HUES48 (cell line): ENCODE measurements around the gene IRAK1.
A peak's percentile ranks its signal among the peaks of the same experiment; 100 is the strongest.

ENCODE experiments used
- H3K27ac ChIP-seq: one replicate; pipeline ENCODE4 v1.7.0; 2013; ENCODE audit warnings: low read depth, low read length, inconsistent platforms
- H3K27me3 ChIP-seq: 2 replicates; pipeline ENCODE4 v1.6.1; 2013; ENCODE audit warnings: mild to moderate bottlenecking, low read length; ENCODE audit not compliant: control insufficient read depth, insufficient read depth
- H3K36me3 ChIP-seq: 2 replicates; pipeline ENCODE4 v1.6.1; 2013; ENCODE audit warnings: low read length; ENCODE audit not compliant: control insufficient read depth, insufficient read depth
- H3K4me1 ChIP-seq: 2 replicates; pipeline ENCODE4 v1.6.1; 2013; ENCODE audit warnings: mild to moderate bottlenecking, low read length; ENCODE audit not compliant: control insufficient read depth, insufficient read depth
- H3K4me3 ChIP-seq: 2 replicates; pipeline ENCODE4 v1.5.1; 2013; ENCODE audit warnings: mild to moderate bottlenecking, low read depth, low read length
- H3K9ac ChIP-seq: 2 replicates; pipeline ENCODE4 v1.6.1; 2013; ENCODE audit warnings: mild to moderate bottlenecking, low read depth, low read length, moderate library complexity
- H3K9me3 ChIP-seq: 2 replicates; pipeline ENCODE4 v1.6.1; 2013; ENCODE audit warnings: low read length; ENCODE audit not compliant: control insufficient read depth, insufficient read depth

Gene IRAK1

DNA sequence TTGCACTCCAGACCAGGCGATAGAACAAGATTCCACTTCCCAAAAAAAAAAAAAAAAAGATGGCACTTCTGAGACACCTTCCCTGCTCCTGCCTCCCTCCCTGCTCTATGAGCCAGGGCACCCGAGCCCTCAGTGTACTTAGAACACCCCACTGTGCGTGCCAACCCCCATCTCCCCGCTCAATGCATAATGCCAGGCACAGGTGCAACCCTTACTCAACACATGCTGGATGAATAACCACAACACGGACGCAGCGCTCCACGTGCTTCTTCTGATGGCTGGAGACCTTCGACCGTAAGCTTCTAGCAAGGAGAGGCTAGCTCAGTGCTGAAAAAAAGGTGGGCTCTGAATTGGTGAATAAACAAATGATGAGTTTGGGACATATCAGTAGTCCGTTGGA, 19.9 kb upstream of the IRAK1 start:
- Histone ChIP-seq H3K9me3 (peaks cover 28% of the 10 kb centered on the region), H3K4me3 (no peak overlapping the region), H3K27ac (no peak overlapping the region), H3K27me3 (no peaks in the 10 kb centered on the region), H3K36me3 (peaks cover 3% of the 10 kb centered on the region; the same call in 1 of the 2 replicates), H3K4me1 (peaks cover 9% of the 10 kb centered on the region; the same call in 1 of the 2 replicates), H3K9ac (no peak overlapping the region)

GRCh38 chrX:154038656-154039055, 19.0 kb upstream of the IRAK1 start:
- Histone ChIP-seq H3K9ac (no peak overlapping the region), H3K36me3 (peaks cover 3% of the 10 kb centered on the region; the same call in 1 of the 2 replicates), H3K27me3 (no peaks in the 10 kb centered on the region), H3K27ac (no peak overlapping the region), H3K4me1 (peaks cover 9% of the 10 kb centered on the region; the same call in 1 of the 2 replicates), H3K4me3 (no peak overlapping the region), H3K9me3 (peaks cover 28% of the 10 kb centered on the region)

DNA sequence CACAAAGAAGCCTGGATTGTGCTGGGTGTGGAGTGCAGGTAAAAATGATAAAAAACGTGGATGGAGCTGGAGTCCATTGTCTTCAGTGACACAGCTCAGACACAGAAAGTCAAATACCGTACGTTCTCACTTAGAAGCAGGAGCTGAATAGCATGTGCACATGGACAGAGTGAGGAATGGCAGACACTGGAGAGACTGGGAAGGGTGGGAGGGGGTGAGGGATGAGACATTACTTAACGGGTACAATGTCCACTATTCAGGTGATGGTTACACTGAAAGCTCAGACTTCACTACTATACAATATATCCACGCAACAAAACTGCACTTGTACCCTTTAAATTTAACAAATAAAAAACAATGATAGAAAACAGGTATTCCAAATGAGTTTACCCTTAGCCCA, 18.1 kb upstream of the IRAK1 start:
- H3K9me3 ChIP-seq, result peaks cover 28% of the 10 kb centered on the region
- H3K27ac ChIP-seq, result no peak overlapping the region
- no peak overlapping the region for H3K9ac ChIP-seq
- H3K4me3 ChIP-seq, result no peak overlapping the region
- H3K4me1 ChIP-seq, result peaks cover 13% of the 10 kb centered on the region
- peaks cover 3% of the 10 kb centered on the region; the same call in 1 of the 2 replicates for H3K36me3 ChIP-seq
- no peaks in the 10 kb centered on the region for H3K27me3 ChIP-seq

DNA sequence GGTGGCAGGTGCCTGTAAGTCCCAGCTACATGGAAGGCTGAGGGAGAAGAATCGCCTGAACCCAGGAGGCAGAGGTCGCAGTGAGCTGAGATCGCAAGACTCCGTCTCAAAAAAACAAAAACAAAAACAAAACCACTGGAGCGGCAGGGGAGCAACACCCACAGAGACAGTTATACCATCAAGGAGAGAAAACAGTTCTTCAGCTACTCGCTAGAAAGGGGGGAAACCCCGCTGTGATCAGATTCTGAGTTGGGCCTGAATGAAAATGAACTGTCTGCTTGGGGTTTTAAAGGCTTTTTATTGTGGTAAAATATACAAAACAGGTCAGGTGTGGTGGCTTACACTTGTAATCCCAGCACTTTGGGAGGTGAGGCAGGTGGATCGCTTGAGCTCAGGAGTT, 16.8 kb upstream of the IRAK1 start:
- Histone ChIP-seq H3K9ac (no peak overlapping the region), H3K27ac (peak overlapping the region; percentile 33), H3K36me3 (peaks cover 10% of the 10 kb centered on the region), H3K4me1 (peaks cover 10% of the 10 kb centered on the region), H3K27me3 (no peaks in the 10 kb centered on the region), H3K4me3 (no peak overlapping the region), H3K9me3 (peaks cover 28% of the 10 kb centered on the region)

DNA sequence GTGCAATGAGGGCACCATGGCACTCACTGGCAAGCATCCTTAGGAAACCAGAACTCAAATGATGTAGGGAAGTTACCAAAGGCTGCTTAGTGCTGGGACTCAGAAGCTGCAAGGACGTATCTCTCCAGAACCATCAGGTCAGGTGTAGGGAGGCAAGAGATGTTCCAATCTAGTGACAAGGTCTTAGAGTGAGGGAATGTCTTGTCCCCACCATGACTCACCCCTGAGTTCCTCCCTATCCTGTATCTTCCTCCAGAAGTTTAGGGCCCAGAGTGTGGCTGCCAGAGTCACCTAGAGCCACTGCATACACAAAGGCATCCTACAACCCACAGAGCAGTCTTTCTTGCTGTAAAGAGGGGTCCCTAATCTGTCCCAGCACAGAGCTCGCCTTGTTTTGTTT, 14.1 kb upstream of the IRAK1 start:
- H3K36me3 ChIP-seq, result peaks cover 17% of the 10 kb centered on the region
- H3K27ac ChIP-seq, result no peak overlapping the region
- peaks cover 13% of the 10 kb centered on the region for H3K9me3 ChIP-seq
- H3K27me3 ChIP-seq, result no peaks in the 10 kb centered on the region
- H3K4me3 ChIP-seq, result no peak overlapping the region
- no peak overlapping the region for H3K9ac ChIP-seq
- peaks cover 7% of the 10 kb centered on the region for H3K4me1 ChIP-seq

DNA sequence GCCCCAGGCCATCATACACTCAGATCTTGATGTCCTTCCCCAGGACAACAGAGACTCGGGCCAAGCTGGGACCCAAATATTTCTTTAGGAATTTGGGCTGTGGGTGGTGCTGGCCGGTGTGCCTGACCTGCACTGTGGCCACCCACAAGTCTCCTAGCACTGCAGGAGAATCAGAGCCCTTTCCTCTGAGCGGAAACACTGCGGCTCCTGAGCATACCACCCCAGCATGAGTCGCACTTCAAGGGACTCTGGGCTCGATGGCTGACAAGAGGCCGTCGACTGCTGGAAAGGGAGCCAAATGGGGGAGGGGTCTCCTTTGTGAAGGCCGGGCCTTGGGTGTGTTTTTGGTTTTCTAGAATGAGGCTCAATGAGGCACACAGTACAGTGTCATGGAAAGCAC, 13.0 kb upstream of the IRAK1 start:
- Histone ChIP-seq H3K9ac (no peak overlapping the region), H3K36me3 (peaks cover 17% of the 10 kb centered on the region)

GRCh38 chrX:154032160-154032559, 12.5 kb upstream of the IRAK1 start:
- H3K27ac ChIP-seq, result no peak overlapping the region
- peaks cover 17% of the 10 kb centered on the region for H3K36me3 ChIP-seq
- H3K27me3 ChIP-seq, result no peaks in the 10 kb centered on the region
- peaks cover 2% of the 10 kb centered on the region; the same call in 1 of the 2 replicates for H3K9me3 ChIP-seq
- no peak overlapping the region for H3K4me3 ChIP-seq
- H3K4me1 ChIP-seq, result peaks cover 7% of the 10 kb centered on the region
- H3K9ac ChIP-seq, result no peak overlapping the region

More for the DNA sequence above, 13.0 kb upstream of the IRAK1 start:
- Histone ChIP-seq H3K4me3 (no peak overlapping the region), H3K9me3 (peaks cover 4% of the 10 kb centered on the region; the same call in 1 of the 2 replicates), H3K27me3 (no peaks in the 10 kb centered on the region), H3K4me1 (peaks cover 7% of the 10 kb centered on the region), H3K27ac (peak overlapping the region; percentile 47)

DNA sequence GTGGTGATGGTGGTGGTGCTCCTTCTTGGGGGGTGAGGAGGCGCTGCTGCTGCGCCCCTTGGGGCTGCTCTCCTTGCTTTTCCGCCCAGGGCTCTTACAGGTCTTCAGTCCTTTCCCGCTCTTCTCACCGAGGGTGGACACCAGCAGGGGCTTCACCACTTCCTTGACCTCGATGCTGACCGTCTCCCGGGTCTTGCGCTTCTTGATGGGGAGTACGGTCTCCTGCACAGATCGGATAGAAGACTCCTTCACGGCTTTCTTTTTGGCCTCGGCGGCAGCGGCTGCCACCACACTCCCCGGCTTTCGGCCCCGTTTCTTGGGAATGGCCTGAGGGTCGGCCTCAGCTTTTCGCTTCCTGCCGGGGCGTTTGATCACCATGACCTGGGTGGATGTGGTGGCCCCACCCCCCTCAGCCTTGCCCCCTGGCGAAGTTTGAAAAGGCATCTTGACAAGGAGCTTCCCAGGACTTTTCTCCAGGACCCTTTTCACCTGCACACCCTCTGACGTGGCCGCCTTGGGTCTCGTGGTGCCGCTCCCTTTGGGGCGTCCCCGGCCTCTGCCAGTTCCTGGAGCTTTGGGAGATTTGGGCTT, 11.1 kb upstream of the IRAK1 start:
- H3K27me3 ChIP-seq, result no peaks in the 10 kb centered on the region

GRCh38 chrX:154030266-154030665, 10.6 kb upstream of the IRAK1 start:
- Histone ChIP-seq H3K27ac (no peak overlapping the region), H3K4me1 (peaks cover 4% of the 10 kb centered on the region; the same call in 1 of the 2 replicates), H3K9ac (no peak overlapping the region), H3K27me3 (no peaks in the 10 kb centered on the region), H3K4me3 (no peak overlapping the region), H3K36me3 (peaks cover 17% of the 10 kb centered on the region), H3K9me3 (peaks cover 2% of the 10 kb centered on the region; the same call in 1 of the 2 replicates)

More for the DNA sequence above, 11.1 kb upstream of the IRAK1 start:
- Histone ChIP-seq H3K36me3 (peaks cover 17% of the 10 kb centered on the region), H3K9me3 (peaks cover 2% of the 10 kb centered on the region; the same call in 1 of the 2 replicates), H3K27ac (no peak overlapping the region), H3K4me3 (no peak overlapping the region), H3K4me1 (peaks cover 4% of the 10 kb centered on the region; the same call in 1 of the 2 replicates), H3K9ac (no peak overlapping the region)

DNA sequence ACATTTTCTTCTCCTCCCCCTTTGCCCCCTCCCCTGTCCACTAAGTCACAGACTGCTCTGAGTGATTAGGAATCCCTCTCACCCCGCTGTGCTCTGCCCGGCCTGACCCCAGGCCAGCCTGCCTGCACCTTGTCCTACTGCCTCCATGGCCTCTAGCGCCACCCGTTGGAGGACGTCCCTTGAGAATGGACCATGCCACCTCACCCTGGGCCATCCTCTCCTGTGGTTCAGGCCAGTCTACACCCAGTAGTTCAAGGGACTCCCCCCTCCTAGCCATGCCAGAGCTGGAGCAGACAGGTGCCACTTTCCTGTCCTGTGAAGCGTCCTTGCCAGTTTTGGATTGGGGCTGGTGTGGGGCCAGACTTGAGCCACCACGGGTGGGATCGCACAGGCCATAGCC, 9.7 kb upstream of the IRAK1 start:
- Histone ChIP-seq H3K27me3 (no peaks in the 10 kb centered on the region), H3K4me3 (no peak overlapping the region), H3K27ac (no peak overlapping the region), H3K4me1 (peaks cover 4% of the 10 kb centered on the region; the same call in 1 of the 2 replicates), H3K9me3 (peaks cover under 1% of the 10 kb centered on the region; the same call in 1 of the 2 replicates), H3K36me3 (peaks cover 17% of the 10 kb centered on the region), H3K9ac (no peak overlapping the region)

GRCh38 chrX:154028502-154029184, 8.9 kb upstream of the IRAK1 start:
- H3K27me3 ChIP-seq, result no peaks in the 10 kb centered on the region
- H3K4me3 ChIP-seq, result no peak overlapping the region
- H3K9me3 ChIP-seq, result peaks cover 9% of the 10 kb centered on the region; the same call in 1 of the 2 replicates
- H3K4me1 ChIP-seq, result peaks cover 4% of the 10 kb centered on the region; the same call in 1 of the 2 replicates
- H3K27ac ChIP-seq, result no peak overlapping the region
- H3K9ac ChIP-seq, result no peak overlapping the region
- peaks cover 17% of the 10 kb centered on the region for H3K36me3 ChIP-seq
